LNCAP (cell line): ENCODE data around the gene PPP1R3G.

Source experiments
- TF ChIP-seq, protein P1 (sequence below): fragments of 450-650 bp; IDR thresholded peaks from 2 replicates; pipeline ENCODE4 v1.5.1; 2017; ENCODE audit warnings: mild to moderate bottlenecking

The PPP1R3G gene

DNA sequence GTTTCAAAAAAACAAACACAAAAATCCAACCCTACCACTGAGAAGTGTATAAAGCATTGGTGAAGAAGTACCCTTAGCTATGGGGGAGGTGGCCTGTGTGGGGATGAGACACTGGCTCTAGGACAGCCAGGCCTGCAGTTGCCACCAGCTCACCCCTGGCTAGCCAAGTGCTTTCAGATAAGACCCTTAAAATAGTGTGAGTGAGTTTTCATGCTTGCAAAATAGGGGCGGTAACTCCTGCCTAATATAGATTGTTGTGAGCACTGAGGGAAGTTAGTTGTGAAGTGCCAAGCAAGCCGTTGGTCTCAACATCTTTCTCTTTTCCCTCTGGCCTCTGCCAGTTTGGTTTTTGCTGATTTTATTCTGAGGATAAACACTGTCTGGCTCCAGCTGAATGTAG, 11.3 kb downstream of the PPP1R3G start:
- TF ChIP-seq, protein P1, sequence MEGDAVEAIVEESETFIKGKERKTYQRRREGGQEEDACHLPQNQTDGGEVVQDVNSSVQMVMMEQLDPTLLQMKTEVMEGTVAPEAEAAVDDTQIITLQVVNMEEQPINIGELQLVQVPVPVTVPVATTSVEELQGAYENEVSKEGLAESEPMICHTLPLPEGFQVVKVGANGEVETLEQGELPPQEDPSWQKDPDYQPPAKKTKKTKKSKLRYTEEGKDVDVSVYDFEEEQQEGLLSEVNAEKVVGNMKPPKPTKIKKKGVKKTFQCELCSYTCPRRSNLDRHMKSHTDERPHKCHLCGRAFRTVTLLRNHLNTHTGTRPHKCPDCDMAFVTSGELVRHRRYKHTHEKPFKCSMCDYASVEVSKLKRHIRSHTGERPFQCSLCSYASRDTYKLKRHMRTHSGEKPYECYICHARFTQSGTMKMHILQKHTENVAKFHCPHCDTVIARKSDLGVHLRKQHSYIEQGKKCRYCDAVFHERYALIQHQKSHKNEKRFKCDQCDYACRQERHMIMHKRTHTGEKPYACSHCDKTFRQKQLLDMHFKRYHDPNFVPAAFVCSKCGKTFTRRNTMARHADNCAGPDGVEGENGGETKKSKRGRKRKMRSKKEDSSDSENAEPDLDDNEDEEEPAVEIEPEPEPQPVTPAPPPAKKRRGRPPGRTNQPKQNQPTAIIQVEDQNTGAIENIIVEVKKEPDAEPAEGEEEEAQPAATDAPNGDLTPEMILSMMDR: no peak

DNA sequence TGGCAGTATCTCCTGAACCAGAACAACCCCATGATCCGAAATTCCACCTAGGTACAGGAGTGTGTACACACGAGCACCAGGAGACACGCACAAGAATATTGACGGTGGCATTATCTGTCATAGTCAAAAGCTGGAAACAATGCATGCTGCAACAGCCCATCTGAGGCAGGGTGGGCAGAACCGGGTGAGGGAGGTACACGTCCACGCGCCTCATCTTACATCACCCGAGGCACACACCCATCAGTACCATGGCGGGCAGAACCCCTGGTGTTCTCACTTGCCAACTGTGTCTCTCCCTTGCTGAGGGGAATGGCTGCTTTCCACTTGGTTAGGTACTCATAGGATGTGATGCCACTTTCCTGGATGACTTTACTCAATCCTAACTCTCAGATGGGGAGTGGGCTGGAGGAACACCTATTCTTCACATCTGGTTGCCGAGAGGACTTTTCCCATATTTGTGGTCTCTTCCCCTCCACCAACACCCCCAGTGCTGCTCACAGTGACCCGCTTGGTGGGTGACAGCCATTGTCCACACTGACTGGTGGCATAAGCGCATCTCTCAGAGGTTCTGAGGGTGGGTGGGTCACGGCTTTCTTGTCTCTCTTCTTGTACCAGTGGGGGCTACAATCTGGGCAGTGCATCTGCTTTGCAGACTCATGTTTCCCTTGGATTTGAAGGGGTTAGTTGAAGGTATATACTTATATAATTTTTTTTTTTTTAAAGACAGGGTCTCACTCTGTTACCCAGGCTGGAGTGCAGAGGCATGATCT, 13.5 kb downstream of the PPP1R3G start:
- TF ChIP-seq, protein P1: no peak

DNA sequence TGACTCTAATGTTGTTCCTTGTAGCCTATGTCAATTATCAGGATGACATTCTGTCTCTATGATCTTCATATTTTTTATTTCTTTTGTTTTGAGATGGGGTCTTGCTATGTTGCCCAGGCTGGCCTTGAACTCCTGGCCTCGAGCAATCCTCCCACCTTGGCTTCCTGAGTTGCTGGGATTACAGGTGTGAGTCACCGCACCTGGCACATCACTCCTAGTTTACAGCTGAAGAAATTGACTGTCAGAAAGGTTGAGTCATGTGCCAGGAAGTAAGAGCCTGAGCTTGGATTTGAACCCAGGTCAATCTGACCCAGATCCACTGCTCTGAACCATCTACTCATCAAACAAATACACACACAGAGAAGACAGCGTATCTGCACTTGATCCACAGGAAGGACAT, 14.4 kb downstream of the PPP1R3G start:
- TF ChIP-seq, protein P1: no peak

DNA sequence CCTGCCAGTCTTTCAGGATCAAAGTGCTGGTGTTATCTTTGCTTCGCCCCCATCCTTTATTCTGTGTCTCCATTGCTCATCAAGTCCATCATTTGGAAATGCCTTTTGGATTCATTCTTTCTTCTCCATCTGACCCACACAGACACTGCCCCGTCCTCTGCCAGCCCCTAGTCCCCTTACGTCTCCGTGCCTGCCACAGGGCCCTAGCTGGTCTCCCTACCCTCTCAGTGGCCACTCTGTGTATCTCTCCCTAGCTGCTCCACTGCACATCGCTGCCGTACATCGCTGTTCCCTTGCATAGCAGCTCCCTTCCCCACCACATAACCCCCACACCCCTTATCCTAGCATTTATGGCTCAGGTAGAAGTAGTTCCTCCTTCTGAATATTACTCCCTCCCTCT, 15.7 kb downstream of the PPP1R3G start:
- TF ChIP-seq, protein P1: no peak

DNA sequence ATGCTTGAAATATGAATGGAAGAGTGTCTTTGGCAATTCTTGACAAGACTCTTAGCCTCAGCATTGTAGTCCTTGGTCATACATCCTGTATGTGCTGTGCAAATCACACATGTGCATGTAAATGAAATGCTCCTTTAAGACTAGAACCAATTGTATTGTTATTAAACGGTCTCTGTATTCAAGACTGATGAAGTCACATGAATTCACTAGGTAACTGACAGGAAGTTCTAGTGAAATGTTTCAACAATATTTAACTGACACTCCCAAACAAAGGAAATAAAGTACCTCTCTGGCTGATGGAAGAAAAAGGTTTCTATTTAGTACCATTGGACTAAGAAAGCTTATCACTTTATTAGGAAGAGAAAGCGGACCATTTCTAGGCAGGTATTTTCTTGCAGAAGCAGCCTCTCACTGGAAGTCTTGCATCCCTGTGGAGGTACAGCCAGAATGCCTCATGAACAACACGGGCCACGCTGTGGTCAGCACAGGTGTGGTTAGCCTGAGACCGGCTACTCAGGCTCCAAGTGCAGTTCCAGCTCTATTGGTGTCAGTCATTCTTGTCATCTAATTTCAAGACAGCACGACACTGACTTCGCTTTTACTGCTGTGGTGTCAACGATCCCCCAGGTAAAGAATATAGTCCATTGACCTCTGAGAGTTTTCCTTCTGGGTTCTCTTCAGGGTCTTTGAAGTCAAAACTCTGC, 17.3 kb downstream of the PPP1R3G start:
- TF ChIP-seq, protein P1: no peak

DNA sequence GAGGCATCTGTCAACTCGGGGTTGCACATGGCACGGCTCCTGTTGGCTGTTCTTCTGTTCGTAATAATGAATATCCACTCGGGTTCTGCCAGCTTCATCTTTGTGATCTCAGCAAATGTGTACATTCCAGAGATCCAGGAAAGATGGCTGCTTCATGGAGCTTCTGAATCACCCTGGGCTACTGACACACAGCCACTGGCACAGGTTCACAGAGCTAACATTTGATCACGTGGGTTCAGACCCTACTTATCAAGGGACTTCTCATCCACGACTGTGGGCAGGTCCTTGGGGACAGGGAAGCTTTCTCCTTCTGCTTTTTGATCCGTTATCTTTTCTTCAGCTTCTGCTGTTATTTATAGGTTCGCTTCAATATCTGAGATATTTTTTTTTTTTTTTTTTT, 18.1 kb downstream of the PPP1R3G start:
- TF ChIP-seq, protein P1: no peak

DNA sequence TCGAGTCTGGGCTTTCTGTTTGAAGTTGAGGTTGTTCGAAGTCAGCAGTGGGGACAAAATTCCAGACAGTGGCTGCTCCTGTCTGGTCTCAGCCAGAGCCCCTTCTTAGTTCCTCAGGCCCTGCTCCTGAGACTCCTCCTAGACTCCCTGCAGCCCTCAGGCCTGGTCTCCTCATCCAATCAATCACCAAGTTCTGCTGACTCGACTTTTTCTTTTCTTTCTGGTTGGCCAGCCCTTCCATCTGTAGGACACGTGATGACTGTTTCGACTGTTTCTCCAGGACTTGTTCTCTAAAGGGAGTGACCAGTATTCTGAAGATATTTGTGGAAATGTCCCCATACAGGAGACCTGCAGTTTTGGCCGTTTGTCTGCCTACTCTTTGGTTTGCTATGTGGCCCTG, 19.5 kb downstream of the PPP1R3G start:
- TF ChIP-seq, protein P1: no peak
